Measurements from ENCODE around the gene PRAMEF11. TPM values are rescaled to one million over a fixed set of nuclear protein-coding genes. Genes with fewer than 3 reads are reported as not detected.

Gene PRAMEF11
- polyA plus RNA-seq, 4 donors: not detected

- no peak for DNase-seq (ENCODE audit: low read depth in 4 of 4, low spot score in 2 of 4)
Observed at GRCh38 chr1:12774801-12775345, 56.3 kb downstream of the PRAMEF11 start.

Other genes starting within 250 kb of the PRAMEF11 start
- 100 to 1,000 TPM in 1 of 4 donors, 10 to 100 TPM in 3; 74.3 to 101 (median 86.1) TPM for gene DHRS3, start 213.2 kb downstream of the PRAMEF11 start, polyA plus RNA-seq (ENCODE audit: insufficient read length in 4 of 4)
- 1 to 10 TPM in 3 of 4 donors, under 1 TPM in 1; 0.97 to 2.4 (median 2.1) TPM for gene AADACL4, start 187.3 kb downstream of the PRAMEF11 start, polyA plus RNA-seq (ENCODE audit: insufficient read length in 4 of 4)
- gene AADACL3, start 115.3 kb downstream of the PRAMEF11 start, polyA plus RNA-seq (ENCODE audit: insufficient read length in 4 of 4): not detected
- 1 to 10 TPM in 1 of 4 donors, under 1 TPM in 3; 0.68 to 1.1 (median 0.79) TPM for gene CFAP107, start 85.2 kb downstream of the PRAMEF11 start, polyA plus RNA-seq (ENCODE audit: insufficient read length in 4 of 4)
- not detected for gene PRAMEF12, start 57.7 kb downstream of the PRAMEF11 start, polyA plus RNA-seq (ENCODE audit: insufficient read length in 4 of 4)
- gene PRAMEF1, start 40.0 kb downstream of the PRAMEF11 start, polyA plus RNA-seq (ENCODE audit: insufficient read length in 4 of 4): not detected
- under 1 TPM in 3 of 4 donors, not detected in 1; 0.25 to 0.82 (median 0.44) TPM for gene HNRNPCL1, start 17.3 kb upstream of the PRAMEF11 start, polyA plus RNA-seq (ENCODE audit: insufficient read length in 4 of 4)
- not detected for gene PRAMEF2, start 25.7 kb upstream of the PRAMEF11 start, polyA plus RNA-seq (ENCODE audit: insufficient read length in 4 of 4)
- gene PRAMEF4, start 54.8 kb upstream of the PRAMEF11 start, polyA plus RNA-seq (ENCODE audit: insufficient read length in 4 of 4): not detected
- gene PRAMEF10, start 66.9 kb upstream of the PRAMEF11 start, polyA plus RNA-seq (ENCODE audit: insufficient read length in 4 of 4): not detected
- gene PRAMEF7, start 85.2 kb upstream of the PRAMEF11 start, polyA plus RNA-seq (ENCODE audit: insufficient read length in 4 of 4): not detected
- not detected for gene PRAMEF6, start 116.2 kb upstream of the PRAMEF11 start, polyA plus RNA-seq (ENCODE audit: insufficient read length in 4 of 4)
- gene PRAMEF27, start 225.2 kb upstream of the PRAMEF11 start, polyA plus RNA-seq (ENCODE audit: insufficient read length in 4 of 4): not detected
- not detected for gene HNRNPCL3, start 229.4 kb upstream of the PRAMEF11 start, polyA plus RNA-seq (ENCODE audit: insufficient read length in 4 of 4)
- gene PRAMEF25, start 239.4 kb upstream of the PRAMEF11 start, polyA plus RNA-seq (ENCODE audit: insufficient read length in 4 of 4): not detected